Gastroesophageal sphincter (tissue), 4 donors: ENCODE measurements around the gene ADPRHL1. TPM values are rescaled to one million over a fixed set of nuclear protein-coding genes. Genes with fewer than 3 reads are reported as not detected.

Source experiments
- ATAC-seq: fragments of 150-250 bp; one replicate; pipeline ENCODE4 v1.9.1; 2016; ENCODE audit warnings: mild to moderate bottlenecking, moderate library complexity
- H3K27ac ChIP-seq, 4 donors: fragments of 200-600 bp; sonication (generic) in 3 of 4; 1 replicate in 3 of 4; 2 replicates in 1 of 4; pipeline ENCODE4 v1.5.1; 2016 to 2019
- H3K27me3 ChIP-seq: fragments of 200-600 bp; sonication (generic); one replicate; pipeline ENCODE4 v1.5.1; 2019
- H3K36me3 ChIP-seq, 2 donors: fragments of 200-600 bp; sonication (generic); one replicate each; pipeline ENCODE4 v1.5.1; 2019; ENCODE audit warnings: control low read depth in 1 of 2
- H3K4me1 ChIP-seq, 3 donors: fragments of 200-600 bp; sonication (generic); 1 replicate in 2 of 3; 2 replicates in 1 of 3; pipeline ENCODE4 v1.5.1; 2016 to 2019; ENCODE audit warnings: control low read depth in 2 of 3
- H3K4me3 ChIP-seq, 2 donors: fragments of 200-600 bp; sonication (generic); one replicate each; pipeline ENCODE4 v1.5.1; 2019; ENCODE audit warnings: mild to moderate bottlenecking in 1 of 2, moderate library complexity in 1 of 2
- H3K9me3 ChIP-seq, 3 donors: fragments of 200-600 bp; sonication (generic); one replicate each; pipeline ENCODE4 v1.5.1; 2017 to 2019; ENCODE audit warnings: control low read depth in 2 of 3
- CTCF ChIP-seq, 4 experiments: fragments of 200-600 bp in 2 of 4; fragments of 450-650 bp in 2 of 4; sonication (generic) in 1 of 4; IDR thresholded peaks; one replicate each; pipeline ENCODE4 v1.5.1; 2017 to 2019; ENCODE audit warnings: antibody characterized with exemption in 4 of 4, mild to moderate bottlenecking in 2 of 4, moderate library complexity in 2 of 4
- EP300 ChIP-seq: sonication (generic); formaldehyde crosslinking; IDR thresholded peaks from one replicate; pipeline ENCODE4 v1.6.1; 2017; ENCODE audit warnings: antibody characterized with exemption, mild to moderate bottlenecking
- POLR2A ChIP-seq, 2 donors: fragments of 450-650 bp; IDR thresholded peaks; one replicate each; pipeline ENCODE4 v1.6.1; 2017; ENCODE audit warnings: antibody characterized with exemption in 2 of 2, mild to moderate bottlenecking in 2 of 2, moderate library complexity in 1 of 2
- POLR2AphosphoS5 ChIP-seq: sonication (generic); formaldehyde crosslinking; IDR thresholded peaks from one replicate; pipeline ENCODE4 v1.6.1; 2017; ENCODE audit warnings: antibody characterized with exemption
- WGBS, 2 donors: methylation state at CpG; one replicate each; pipeline ENCODE4 v1.1.5; 2018; ENCODE audit warnings: low coverage in 1 of 2; 5-methylcytosine and 5-hydroxymethylcytosine counted together
- total RNA-seq, 4 donors: library from RNA; depleted of rRNA; stranded (reverse); fragments of >200 nt; gene quantifications; one replicate each; pipeline ENCODE4 v1.1.0, GENCODE V29; 2016

The ADPRHL1 gene
- total RNA-seq, 4 donors from 2014 or later: 4.7 to 33.8 (median 8.9) TPM

- peak overlapping the region; percentile 2 to 46 for H3K4me3 ChIP-seq
- H3K36me3 ChIP-seq: peaks cover 0 to 15% of the 10 kb centered on the region in 2 donors
- ATAC-seq: peak; percentile 80
- H3K4me1 ChIP-seq: peaks cover 0 to 4% (median 0%) of the 10 kb centered on the region in 3 donors
- no peaks in the 10 kb centered on the region for H3K9me3 ChIP-seq
- 40% methylated on average over 1 of the region's 29 CpGs; no CpG with 5 or more reads in 1 of the 2 donors for WGBS, 2 donors
- H3K27me3 ChIP-seq: no peaks in the 10 kb centered on the region
- H3K27ac ChIP-seq: peak overlapping the region in 2 of 4 donors; percentile 23 to 47
- no peak for TF ChIP-seq POLR2AphosphoS5
- TF ChIP-seq EP300: no peak
- TF ChIP-seq POLR2A (IDR thresholded peaks at IDR 0.05): no peak
- no peak for TF ChIP-seq CTCF (IDR thresholded peaks at IDR 0.05)
Measured at GRCh38 chr13:113448885-113449692, 4.2 kb downstream of the ADPRHL1 start.

- TF ChIP-seq EP300: no peak
- TF ChIP-seq POLR2AphosphoS5: no peak
- TF ChIP-seq CTCF (IDR thresholded peaks at IDR 0.05): no peak
- TF ChIP-seq POLR2A (IDR thresholded peaks at IDR 0.05): no peak
- H3K9me3 ChIP-seq: no peaks in the 10 kb centered on the region
- peaks cover 0 to 4% (median 0%) of the 10 kb centered on the region in 3 donors for H3K4me1 ChIP-seq
- 35 to 51% methylated on average over 2 to 5 of the region's 6 CpGs for WGBS, 2 donors
- H3K36me3 ChIP-seq: peaks cover 0 to 14% of the 10 kb centered on the region in 2 donors
- peak overlapping the region in 1 of 4 donors; percentile 47 for H3K27ac ChIP-seq
- no peaks in the 10 kb centered on the region for H3K27me3 ChIP-seq
- ATAC-seq: peak; percentile 15
- H3K4me3 ChIP-seq: peak overlapping the region in 1 of 2 donors; percentile 46
Measured at GRCh38 chr13:113448545-113448884, 4.8 kb downstream of the ADPRHL1 start.

- H3K4me3 ChIP-seq: no peak overlapping the region
- H3K9me3 ChIP-seq: no peaks in the 10 kb centered on the region
- H3K27ac ChIP-seq: no peak overlapping the region
- peaks cover 0 to 4% (median 0%) of the 10 kb centered on the region in 3 donors for H3K4me1 ChIP-seq
- TF ChIP-seq CTCF (IDR thresholded peaks at IDR 0.05) (no peak), POLR2AphosphoS5 (no peak), EP300 (no peak), POLR2A (IDR thresholded peaks at IDR 0.05) (no peak)
- WGBS, 2 donors: 90% methylated on average over 5 of the region's 6 CpGs; no CpG with 5 or more reads in 1 of the 2 donors
- no peaks in the 10 kb centered on the region for H3K27me3 ChIP-seq
- no peak for ATAC-seq
- peaks cover 0 to 5% of the 10 kb centered on the region in 2 donors for H3K36me3 ChIP-seq
Measured at GRCh38 chr13:113447596-113447995, 5.7 kb downstream of the ADPRHL1 start.

GRCh38 chr13:113446488-113446854 lies 6.8 kb downstream of the ADPRHL1 start:
- no peak overlapping the region for H3K27ac ChIP-seq
- no peak overlapping the region for H3K4me3 ChIP-seq
- peaks cover 0 to 4% (median 0%) of the 10 kb centered on the region in 3 donors for H3K4me1 ChIP-seq
- no peaks in the 10 kb centered on the region for H3K27me3 ChIP-seq
- no peak for ATAC-seq
- peaks cover 0 to 13% of the 10 kb centered on the region in 2 donors for H3K36me3 ChIP-seq
- 82 to 90% methylated on average over 6 of the region's 9 CpGs for WGBS, 2 donors
- H3K9me3 ChIP-seq: no peaks in the 10 kb centered on the region
- TF ChIP-seq CTCF (IDR thresholded peaks at IDR 0.05) (no peak), POLR2AphosphoS5 (no peak), POLR2A (IDR thresholded peaks at IDR 0.05) (no peak), EP300 (no peak)
